Right ventricle myocardium inferior (tissue), 1 donor: ENCODE measurements around the gene NAT8L. TPM values are rescaled to one million over a fixed set of nuclear protein-coding genes. Genes with fewer than 3 reads are reported as not detected.
"Not testable (repeated sequence)": the region's sequence is repeated elsewhere in the genome, so short reads cannot be mapped to it uniquely, and the experiment has no call there.

Experiments used
- ATAC-seq: fragments of 200-7000 bp; cut with Tn5 transposase; one replicate; pipeline ENCODE4 v1.9.1; 2020; ENCODE audit warnings: mild to moderate bottlenecking, moderate library complexity
- DNase-seq: peaks from one replicate; pipeline ENCODE4 v3.0.0; 2021; ENCODE audit errors: missing footprints
- intact Hi-C: fragments of 100-400 bp; cut with DNase I; formaldehyde crosslinking; loops from one replicate; pipeline ENCODE4 v1.11.0; 2022
- long read RNA-seq: library from polyadenylated mRNA; unstranded; transcript quantifications from one replicate; pipeline ENCODE4 v2.0.0, GENCODE V29; 2021
- total RNA-seq: library from RNA; stranded (reverse); fragmentation: NEBNext Ultra II Directional; extraction: Animal tissue kit (Norgen Biotek cat#: 25700); gene quantifications from one replicate; pipeline ENCODE4 v1.2.1, GENCODE V29; 2021
- donor health status: DM: no; HTN: yes; CAD: no; lungs with severe emphysema.

NAT8L gene
- total RNA-seq = 1.1 TPM
- long read RNA-seq = 0 reads

GRCh38 chr4:2059046-2059725, at the start of gene NAT8L:
Gene NAT8L (plus strand): TSS chr4:2059327. CDS start chr4:2059512, 185 bp downstream.
- ATAC-seq (no peak), DNase-seq (peak; percentile 48)
- intact Hi-C loops = no loop called here

DNA sequence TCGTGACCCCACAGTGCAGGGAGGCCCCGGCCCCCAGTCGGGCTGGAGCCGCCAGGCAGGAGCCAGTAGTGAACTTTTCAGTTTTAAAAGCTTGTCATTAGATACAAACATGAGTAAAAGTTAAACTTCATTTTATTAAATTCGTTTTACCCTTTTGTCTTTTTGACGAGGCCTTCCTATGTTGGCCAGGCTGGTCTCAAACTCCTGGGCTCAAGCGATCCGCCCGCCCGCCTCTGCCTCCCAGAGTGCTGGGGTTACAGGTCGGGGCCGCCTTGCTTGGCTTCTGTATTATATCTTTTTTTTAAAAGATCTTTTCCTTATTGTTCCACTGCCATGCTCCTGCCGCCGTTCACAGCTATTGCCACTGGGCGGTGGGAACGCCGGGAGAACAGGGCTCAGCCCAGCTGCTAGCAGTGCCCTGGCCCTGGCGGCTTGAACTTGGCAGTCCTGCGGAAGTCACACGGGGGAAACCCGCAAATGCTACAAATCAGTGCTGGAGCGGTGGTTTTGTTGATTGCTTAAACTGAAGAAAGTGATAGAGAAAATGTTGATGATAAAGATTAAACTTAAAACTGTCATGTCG, 49.4 kb upstream of the NAT8L start:
- intact Hi-C loops = loop anchor here (10.0 kb wide), 1 partner anchor 65 kb away; no protein-coding TSS in a partner anchor
- ATAC-seq = peak; percentile 45
- DNase-seq = peak; percentile 73

DNA sequence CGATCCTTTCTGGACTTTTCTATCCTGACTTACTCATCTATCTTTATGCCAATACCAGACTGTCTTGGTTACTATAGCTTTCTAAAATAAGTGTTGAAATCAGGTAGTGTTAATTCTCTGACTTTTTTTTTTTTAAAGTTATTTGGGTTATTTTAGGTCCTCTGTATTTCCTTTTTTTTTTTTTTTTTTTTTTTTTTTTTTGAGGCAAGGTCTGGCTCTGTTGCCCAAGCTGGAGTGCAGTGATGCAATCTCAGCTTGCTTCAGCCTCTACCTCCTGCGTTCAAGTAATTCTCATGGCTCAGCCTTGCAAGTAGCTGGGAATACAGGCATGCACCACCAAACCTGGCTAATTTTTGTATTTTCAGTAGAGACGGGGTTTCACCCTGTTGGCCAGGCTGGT, 47.5 kb upstream of the NAT8L start:
- ATAC-seq = no peak
- no peak for DNase-seq
- intact Hi-C loops = no loop called here

DNA sequence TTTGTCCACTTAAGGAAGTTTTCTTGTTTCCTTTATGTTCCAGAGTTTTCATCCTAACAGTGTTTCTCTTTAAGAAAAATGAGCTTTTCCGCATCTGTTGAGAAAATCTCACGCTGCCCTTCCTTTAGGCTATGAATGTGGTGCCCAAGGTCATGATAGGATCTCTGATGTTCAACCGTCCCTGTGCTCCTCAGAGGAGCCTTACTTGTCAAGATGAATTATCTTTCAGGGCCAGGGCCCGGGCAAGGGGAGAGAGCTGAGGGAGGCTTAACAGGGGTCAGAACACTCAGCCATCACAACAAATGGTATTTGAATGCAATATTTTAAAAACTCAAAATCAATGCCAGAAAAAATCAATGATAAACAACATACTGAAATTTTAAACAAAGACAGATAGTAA, 44.1 kb upstream of the NAT8L start:
- ATAC-seq (no peak), DNase-seq (no peak)
- intact Hi-C loops = no loop called here

- intact Hi-C loops, DNase-seq, ATAC-seq: not testable (repeated sequence)
Observed at GRCh38 chr4:2021358-2022018, 37.6 kb upstream of the NAT8L start.

GRCh38 chr4:2024683-2025082, 34.4 kb upstream of the NAT8L start:
- intact Hi-C loops = no loop called here
- ATAC-seq = no peak

GRCh38 chr4:2025817-2026216, 33.3 kb upstream of the NAT8L start:
- intact Hi-C loops = no loop called here
- ATAC-seq (no peak), DNase-seq (no peak)

More at GRCh38 chr4:2024683-2025082, 34.4 kb upstream of the NAT8L start:
- no peak for DNase-seq

GRCh38 chr4:2027120-2027519, 32.0 kb upstream of the NAT8L start:
- ATAC-seq, DNase-seq, intact Hi-C loops: not testable (repeated sequence)

- DNase-seq, intact Hi-C loops: not testable (repeated sequence)
Observed at GRCh38 chr4:2031161-2031560, 28.0 kb upstream of the NAT8L start.

GRCh38 chr4:2036327-2036726, 22.8 kb upstream of the NAT8L start:
- ATAC-seq (no peak), DNase-seq (no peak)
- intact Hi-C loops = no loop called here

More at GRCh38 chr4:2031161-2031560, 28.0 kb upstream of the NAT8L start:
- ATAC-seq = not testable (repeated sequence)

DNA sequence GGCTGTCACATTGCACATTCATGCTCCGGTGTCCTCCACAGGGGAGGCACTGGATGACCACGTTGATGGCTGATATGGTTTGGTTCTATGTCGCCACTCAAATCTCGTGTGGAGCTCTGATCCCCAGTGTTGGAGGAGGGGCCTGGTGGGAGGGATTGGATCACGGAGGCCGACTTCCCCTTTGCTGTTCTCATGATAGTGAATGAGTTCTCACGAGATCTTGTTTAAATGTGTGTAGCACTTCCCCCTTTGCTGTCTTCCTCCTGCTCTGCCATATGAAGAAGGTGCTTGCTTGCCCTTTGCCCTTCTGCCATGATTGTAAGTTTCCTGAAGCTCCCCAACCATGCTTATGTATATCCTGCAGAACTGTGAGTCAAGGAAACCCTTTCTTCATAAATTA, 22.3 kb upstream of the NAT8L start:
- intact Hi-C loops = no loop called here
- DNase-seq = no peak
- no peak for ATAC-seq

- ATAC-seq (no peak), DNase-seq (no peak)
- intact Hi-C loops = no loop called here
Observed at GRCh38 chr4:2040391-2041238, 18.5 kb upstream of the NAT8L start.

DNA sequence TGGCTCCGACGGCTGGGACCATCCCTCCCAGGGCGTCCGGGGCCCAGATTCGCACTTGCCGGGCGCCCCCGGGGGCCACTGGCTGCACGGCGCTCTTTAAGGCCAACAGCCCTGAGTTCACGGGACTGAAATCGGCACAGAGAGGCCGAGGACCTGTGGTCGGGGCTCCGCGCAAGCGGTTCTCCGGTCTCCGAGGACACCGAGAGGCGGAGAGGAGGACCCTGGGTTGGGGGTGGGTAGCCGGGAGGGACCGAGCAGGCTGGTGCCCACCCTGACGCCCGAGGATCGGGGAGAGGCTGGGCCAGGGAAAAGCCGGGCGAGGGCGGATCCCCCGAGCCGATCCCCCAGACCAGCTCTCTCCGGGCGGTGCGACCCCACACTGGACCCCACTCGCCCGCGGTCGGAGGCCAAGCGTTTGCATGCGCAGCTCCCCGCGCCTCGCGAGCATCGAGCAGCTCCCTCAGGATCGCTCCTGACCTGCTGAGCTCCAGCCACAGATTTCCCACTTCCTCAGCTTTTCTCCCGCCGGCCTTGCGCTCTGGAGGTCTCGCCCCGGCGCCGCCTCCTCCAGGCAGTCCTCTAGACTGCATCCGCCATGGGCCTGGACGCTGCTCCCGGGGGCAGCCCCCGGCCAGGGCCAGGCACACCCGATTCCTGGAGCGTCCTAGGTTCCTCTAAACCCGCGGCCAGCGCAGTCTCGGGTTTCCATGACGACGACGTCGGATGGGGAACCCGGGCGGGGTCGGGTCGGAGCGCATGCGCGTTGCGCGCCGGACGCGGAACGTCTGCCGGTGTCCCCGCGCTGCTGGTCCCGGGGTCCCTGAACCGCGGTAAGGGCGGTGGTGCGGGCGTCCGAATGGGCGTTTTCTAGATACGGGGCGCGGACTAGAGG, 17.6 kb upstream of the NAT8L start:
- ATAC-seq = peak; percentile 76
- intact Hi-C loops = no loop called here
- peak; percentile 93 for DNase-seq

DNA sequence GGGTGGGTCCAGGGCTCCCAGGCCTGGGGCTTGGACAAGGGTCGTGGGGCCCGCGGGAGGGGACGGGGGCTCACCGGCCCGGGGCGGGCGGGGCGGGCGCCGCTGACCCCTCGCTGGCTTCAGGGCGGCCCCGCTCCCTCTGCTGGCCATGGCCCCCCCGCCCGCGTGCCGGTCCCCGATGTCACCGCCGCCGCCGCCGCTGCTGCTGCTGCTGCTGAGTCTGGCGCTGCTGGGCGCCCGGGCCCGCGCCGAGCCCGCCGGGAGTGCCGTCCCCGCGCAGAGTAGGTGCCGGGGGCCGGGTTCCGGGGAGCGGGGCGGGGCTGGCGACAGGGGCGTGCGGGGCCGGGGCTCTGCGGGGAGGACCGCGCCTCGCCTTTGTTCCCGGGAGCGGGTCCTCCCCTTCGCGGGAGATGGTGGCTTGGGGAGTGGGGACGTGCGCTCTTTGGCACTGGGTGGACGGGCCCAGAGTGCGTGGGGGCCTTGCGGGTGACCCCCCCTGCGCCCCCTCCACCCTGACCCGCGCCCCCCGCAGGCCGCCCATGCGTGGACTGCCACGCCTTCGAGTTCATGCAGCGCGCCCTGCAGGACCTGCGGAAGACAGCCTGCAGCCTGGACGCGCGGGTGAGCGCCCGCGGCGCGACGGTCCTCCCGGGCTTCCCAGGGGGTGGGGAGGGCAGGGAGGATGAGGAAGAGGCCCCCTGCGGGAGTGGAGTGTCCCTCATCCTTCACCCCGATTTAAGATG, 16.8 kb upstream of the NAT8L start:
- peak; percentile 7 for ATAC-seq
- peak; percentile 70 for DNase-seq
- intact Hi-C loops = no loop called here

- DNase-seq (no peak), ATAC-seq (no peak)
- intact Hi-C loops = no loop called here
Observed at GRCh38 chr4:2042947-2043395, 16.2 kb upstream of the NAT8L start.

- DNase-seq = no peak
Observed at GRCh38 chr4:2043396-2044118, 15.6 kb upstream of the NAT8L start.

GRCh38 chr4:2044119-2044485, 15.0 kb upstream of the NAT8L start:
- no peak for DNase-seq
- intact Hi-C loops = no loop called here
- ATAC-seq = no peak

More at GRCh38 chr4:2043396-2044118, 15.6 kb upstream of the NAT8L start:
- intact Hi-C loops = no loop called here
- ATAC-seq = no peak
